Mesenchymal stem cell (in vitro differentiated cells and primary cell): ENCODE data around the gene CD27.
A peak's percentile ranks its signal among the peaks of the same experiment; 100 is the strongest.

Experiments used
- DNase-seq: peaks from one replicate; pipeline ENCODE4 v3.0.0-alpha.2; 2013
- H2AFZ ChIP-seq: one replicate; pipeline ENCODE4 v1.6.1; 2013; ENCODE audit warnings: low read depth, mild to moderate bottlenecking, control low read depth, inconsistent platforms, low read length, moderate library complexity
- H2AK5ac ChIP-seq: 2 replicates; pipeline ENCODE4 v1.6.1; 2013; ENCODE audit warnings: low read length, moderate library complexity, mild to moderate bottlenecking, inconsistent platforms; ENCODE audit not compliant: severe bottlenecking
- H2BK120ac ChIP-seq: one replicate; pipeline ENCODE4 v1.6.1; 2013; ENCODE audit warnings: low read depth, mild to moderate bottlenecking, inconsistent platforms, low read length, moderate library complexity
- H2BK12ac ChIP-seq, 2 experiments: one replicate each; pipeline ENCODE4 v1.6.1; 2013; ENCODE audit warnings: inconsistent platforms in 2 of 2, low read length in 2 of 2, mild to moderate bottlenecking in 2 of 2, moderate library complexity in 2 of 2, control low read depth in 1 of 2
- H2BK15ac ChIP-seq: one replicate; pipeline ENCODE4 v1.6.1; 2013; ENCODE audit warnings: mild to moderate bottlenecking, low read depth, inconsistent platforms; ENCODE audit not compliant: poor library complexity, severe bottlenecking
- H2BK5ac ChIP-seq: 2 replicates; pipeline ENCODE4 v1.6.1; 2013; ENCODE audit warnings: low read depth, mild to moderate bottlenecking, low read length, control low read depth, inconsistent platforms; ENCODE audit not compliant: poor library complexity, severe bottlenecking
- H3K14ac ChIP-seq, 2 experiments: one replicate each; pipeline ENCODE4 v1.6.1; 2013; ENCODE audit warnings: inconsistent platforms in 2 of 2, low read length in 2 of 2, control low read depth in 1 of 2, mild to moderate bottlenecking in 1 of 2, moderate library complexity in 1 of 2
- H3K18ac ChIP-seq, 2 experiments: one replicate each; pipeline ENCODE4 v1.6.1; 2013; ENCODE audit warnings: inconsistent platforms in 2 of 2, low read length in 2 of 2, control low read depth in 1 of 2, low read depth in 1 of 2, mild to moderate bottlenecking in 1 of 2
- H3K23ac ChIP-seq, 2 experiments: one replicate each; pipeline ENCODE4 v1.6.1; 2013; ENCODE audit warnings: inconsistent platforms in 2 of 2, low read length in 2 of 2, mild to moderate bottlenecking in 2 of 2, moderate library complexity in 2 of 2, control low read depth in 1 of 2
- H3K27ac ChIP-seq: 2 replicates; pipeline ENCODE4 v1.5.1; 2013; ENCODE audit warnings: mild to moderate bottlenecking, moderate library complexity, low read length, control low read depth, inconsistent platforms; ENCODE audit not compliant: poor library complexity, severe bottlenecking
- H3K27me3 ChIP-seq, 2 experiments: 2 replicates each; pipeline versions ENCODE4 v1.6.1 to v1.7.0; 2013; ENCODE audit warnings: low read length in 2 of 2, mild to moderate bottlenecking in 2 of 2, moderate library complexity in 2 of 2, control low read depth in 1 of 2, inconsistent platforms in 1 of 2; ENCODE audit not compliant: control insufficient read depth in 1 of 2, insufficient read depth in 1 of 2
- H3K36me3 ChIP-seq, 2 experiments: 2 replicates each; pipeline versions ENCODE4 v1.6.1 to v1.7.0; 2013; ENCODE audit warnings: low read length in 2 of 2, control low read depth in 1 of 2, inconsistent platforms in 1 of 2, low read depth in 1 of 2, mild to moderate bottlenecking in 1 of 2; ENCODE audit not compliant: insufficient read depth in 2 of 2, control insufficient read depth in 1 of 2
- H3K4ac ChIP-seq, 2 experiments: one replicate each; pipeline ENCODE4 v1.6.1; 2013; ENCODE audit warnings: inconsistent platforms in 2 of 2, low read length in 2 of 2, mild to moderate bottlenecking in 2 of 2, moderate library complexity in 2 of 2, control low read depth in 1 of 2, low read depth in 1 of 2
- H3K4me1 ChIP-seq: 2 replicates; pipeline ENCODE4 v1.6.1; 2013; ENCODE audit warnings: low read depth, low read length, control low read depth; ENCODE audit not compliant: control insufficient read depth, insufficient read depth
- H3K4me2 ChIP-seq: 2 replicates; pipeline ENCODE4 v1.6.1; 2013; ENCODE audit warnings: low read length, mild to moderate bottlenecking, inconsistent platforms; ENCODE audit not compliant: poor library complexity, severe bottlenecking
- H3K4me3 ChIP-seq, 2 experiments: 2 replicates each; pipeline versions ENCODE4 v1.5.1 to v1.7.0; 2013; ENCODE audit warnings: low read length in 2 of 2, mild to moderate bottlenecking in 2 of 2, control low read depth in 1 of 2, low read depth in 1 of 2; ENCODE audit not compliant: insufficient read depth in 1 of 2
- H3K79me1 ChIP-seq: replicated peaks from 2 replicates; pipeline ENCODE4 v1.6.1; 2013; ENCODE audit warnings: mild to moderate bottlenecking, control low read depth, low read length, inconsistent platforms; ENCODE audit not compliant: poor library complexity, severe bottlenecking
- H3K9ac ChIP-seq: 2 replicates; pipeline ENCODE4 v1.7.0; 2013; ENCODE audit warnings: mild to moderate bottlenecking, low read length, moderate library complexity
- H3K9me3 ChIP-seq: 2 replicates; pipeline ENCODE4 v1.7.0; 2013; ENCODE audit warnings: mild to moderate bottlenecking, low read length; ENCODE audit not compliant: control insufficient read depth
- H4K8ac ChIP-seq: one replicate; pipeline ENCODE4 v1.6.1; 2013; ENCODE audit warnings: inconsistent platforms, mild to moderate bottlenecking, low read length, moderate library complexity
- H4K91ac ChIP-seq: one replicate; pipeline ENCODE4 v1.6.1; 2013; ENCODE audit warnings: mild to moderate bottlenecking, low read length, inconsistent platforms
- WGBS: methylation state at CpG from one replicate; pipeline ENCODE4 v1.1.7; 2013; ENCODE audit warnings: mixed read lengths; 5-methylcytosine and 5-hydroxymethylcytosine counted together

CD27 gene

DNA sequence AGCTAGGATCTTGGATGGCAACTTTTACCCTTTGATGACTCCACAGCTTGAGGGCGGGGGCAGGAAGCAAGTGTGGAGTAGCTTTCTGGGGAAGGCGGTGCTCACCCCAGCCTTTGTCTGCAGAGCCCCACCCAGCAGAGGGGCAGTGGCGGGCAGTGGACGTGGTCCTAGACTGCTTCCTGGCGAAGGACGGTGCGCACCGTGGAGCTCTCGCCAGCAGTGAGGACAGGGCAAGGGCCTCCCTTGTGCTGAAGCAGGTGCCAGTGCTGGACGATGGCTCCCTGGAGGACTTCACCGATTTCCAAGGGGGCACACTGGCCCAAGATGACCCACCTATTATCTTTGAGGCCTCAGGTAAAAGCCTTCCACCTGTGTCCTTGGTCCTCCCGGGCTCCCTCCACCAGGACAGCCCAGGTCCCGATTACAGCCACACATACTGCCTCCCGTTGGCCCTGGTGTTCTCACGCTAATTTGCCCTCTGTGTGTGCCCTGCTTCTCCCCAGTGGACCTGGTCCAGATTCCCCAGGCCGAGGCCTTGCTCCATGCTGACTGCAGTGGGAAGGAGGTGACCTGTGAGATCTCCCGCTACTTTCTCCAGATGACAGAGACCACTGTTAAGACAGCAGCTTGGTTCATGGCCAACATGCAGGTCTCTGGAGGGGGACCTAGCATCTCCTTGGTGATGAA, 8.3 kb downstream of the CD27 start:
- peak overlapping the region in 1 of 2 experiments; percentile 95 for H3K4me3 ChIP-seq
- peak overlapping the region; percentile 43 for H2AK5ac ChIP-seq

GRCh38 chr12:6457220-6457945, 12.6 kb downstream of the CD27 start:
- no peak overlapping the region for H3K4ac ChIP-seq
- DNase-seq = no peak
- H3K79me1 ChIP-seq = peaks cover 12% of the 10 kb centered on the region
- H3K36me3 ChIP-seq = peaks cover 48 to 74% of the 10 kb centered on the region in 2 experiments
- no peak overlapping the region for H3K18ac ChIP-seq
- H3K27me3 ChIP-seq = no peaks in the 10 kb centered on the region
- no peaks in the 10 kb centered on the region for H3K9me3 ChIP-seq
- H2AK5ac ChIP-seq = no peak overlapping the region
- H3K23ac ChIP-seq = no peak overlapping the region
- no peak overlapping the region for H4K91ac ChIP-seq
- H3K4me3 ChIP-seq = no peak overlapping the region
- H4K8ac ChIP-seq = no peak overlapping the region
- no peak overlapping the region for H2AFZ ChIP-seq
- H2BK12ac ChIP-seq = no peak overlapping the region
- no peak overlapping the region for H2BK5ac ChIP-seq
- no peak overlapping the region for H3K9ac ChIP-seq
- peak overlapping the region in 1 of 2 experiments; percentile 9 for H3K14ac ChIP-seq
- no peak overlapping the region for H2BK15ac ChIP-seq
- no peak overlapping the region for H3K27ac ChIP-seq
- H3K4me2 ChIP-seq = no peak overlapping the region
- H2BK120ac ChIP-seq = no peak overlapping the region
- H3K4me1 ChIP-seq = peaks cover 12% of the 10 kb centered on the region
- 98% methylated on average over 12 of the region's 12 CpGs for WGBS

More for the DNA sequence above, 8.3 kb downstream of the CD27 start:
- no peak overlapping the region for H2BK12ac ChIP-seq
- H3K14ac ChIP-seq = no peak overlapping the region
- H3K4me2 ChIP-seq = no peak overlapping the region
- peak overlapping the region; percentile 97 for H3K9ac ChIP-seq
- peak overlapping the region; percentile 31 for H4K91ac ChIP-seq
- DNase-seq = no peak
- peaks cover 23 to 36% of the 10 kb centered on the region in 2 experiments for H3K36me3 ChIP-seq
- H3K4ac ChIP-seq = peak overlapping the region; percentile 25 to 97
- no peak overlapping the region for H4K8ac ChIP-seq
- peaks cover 29% of the 10 kb centered on the region for H3K4me1 ChIP-seq
- WGBS = 97% methylated on average over 17 of the region's 17 CpGs
- no peak overlapping the region for H2BK5ac ChIP-seq
- H3K79me1 ChIP-seq = peaks cover 23% of the 10 kb centered on the region
- no peaks in the 10 kb centered on the region for H3K9me3 ChIP-seq
- H2AFZ ChIP-seq = no peak overlapping the region
- H3K23ac ChIP-seq = no peak overlapping the region
- no peak overlapping the region for H2BK120ac ChIP-seq
- no peaks in the 10 kb centered on the region for H3K27me3 ChIP-seq
- peak overlapping the region; percentile 6 for H2BK15ac ChIP-seq
- no peak overlapping the region for H3K27ac ChIP-seq
- no peak overlapping the region for H3K18ac ChIP-seq

GRCh38 chr12:6458281-6459003, 13.7 kb downstream of the CD27 start:
- Histone ChIP-seq H3K79me1 (peaks cover 8% of the 10 kb centered on the region), H3K14ac (no peak overlapping the region), H3K9ac (no peak overlapping the region), H3K9me3 (no peaks in the 10 kb centered on the region), H2BK15ac (no peak overlapping the region), H3K4ac (no peak overlapping the region), H3K27ac (no peak overlapping the region), H3K36me3 (peaks cover 51 to 79% of the 10 kb centered on the region in 2 experiments), H3K23ac (no peak overlapping the region), H2BK120ac (no peak overlapping the region), H4K8ac (no peak overlapping the region), H2BK5ac (no peak overlapping the region), H2BK12ac (no peak overlapping the region), H2AFZ (no peak overlapping the region), H4K91ac (no peak overlapping the region), H2AK5ac (no peak overlapping the region), H3K18ac (no peak overlapping the region), H3K27me3 (no peaks in the 10 kb centered on the region), H3K4me1 (peaks cover 3% of the 10 kb centered on the region), H3K4me2 (no peak overlapping the region), H3K4me3 (no peak overlapping the region)
- DNase-seq = no peak
- 94% methylated on average over 13 of the region's 14 CpGs for WGBS

- Histone ChIP-seq H4K8ac (no peak overlapping the region), H3K4me2 (no peak overlapping the region), H4K91ac (no peak overlapping the region), H2BK5ac (no peak overlapping the region), H3K79me1 (peaks cover 7% of the 10 kb centered on the region), H3K27ac (no peak overlapping the region), H3K18ac (no peak overlapping the region), H3K9ac (no peak overlapping the region), H3K4ac (no peak overlapping the region), H3K4me3 (no peak overlapping the region), H2BK12ac (no peak overlapping the region), H3K9me3 (no peaks in the 10 kb centered on the region), H2BK15ac (no peak overlapping the region), H3K23ac (no peak overlapping the region), H2AFZ (no peak overlapping the region), H2BK120ac (no peak overlapping the region), H3K4me1 (peaks cover 3% of the 10 kb centered on the region), H3K36me3 (peaks cover 53 to 80% of the 10 kb centered on the region in 2 experiments), H3K27me3 (no peaks in the 10 kb centered on the region), H2AK5ac (no peak overlapping the region), H3K14ac (no peak overlapping the region)
- DNase-seq = no peak
- WGBS = 100% methylated on average over 2 of the region's 2 CpGs
Observed at GRCh38 chr12:6459004-6459337, 14.2 kb downstream of the CD27 start.
